HepG2 (cell line): ENCODE measurements around the gene TNFSF13. TPM values are rescaled to one million over a fixed set of nuclear protein-coding genes. Genes with fewer than 3 reads are reported as not detected.

ENCODE experiments used
- CCDC6 ChIP-seq: sonication (generic); formaldehyde crosslinking; IDR thresholded peaks from 2 replicates; pipeline ENCODE4 v1.8.1; 2022; ENCODE audit warnings: mild to moderate bottlenecking, missing genetic modification reagents, moderate library complexity
- CENPBD1 ChIP-seq: sonication (generic); formaldehyde crosslinking; IDR thresholded peaks from 2 replicates; pipeline ENCODE4 v1.8.0; 2022; ENCODE audit warnings: missing genetic modification reagents, low read depth, mild to moderate bottlenecking, borderline replicate concordance
- CHD4 ChIP-seq: fragments of 200-600 bp; sonication (generic); IDR thresholded peaks from 2 replicates; pipeline ENCODE4 v1.7.0; 2017; ENCODE audit warnings: mild to moderate bottlenecking, low read length, borderline replicate concordance
- GABPA ChIP-seq, 2 experiments: IDR thresholded peaks; 2 replicates each; pipeline ENCODE4 v1.6.1; 2011 to 2016; ENCODE audit warnings: low read depth in 2 of 2, low read length in 1 of 2, missing biosample characterization in 1 of 2, missing genetic modification characterization in 1 of 2
- GFI1 ChIP-seq: sonication (generic); formaldehyde crosslinking; IDR thresholded peaks from 2 replicates; pipeline ENCODE4 v1.5.0; 2020; ENCODE audit warnings: missing genetic modification reagents, mild to moderate bottlenecking, borderline replicate concordance
- GLMP ChIP-seq: sonication (generic); formaldehyde crosslinking; IDR thresholded peaks from 2 replicates; pipeline ENCODE4 v1.9.0; 2021; ENCODE audit warnings: missing genetic modification reagents, mild to moderate bottlenecking, borderline replicate concordance
- GZF1 ChIP-seq: sonication (generic); formaldehyde crosslinking; IDR thresholded peaks from 2 replicates; pipeline ENCODE4 v1.5.1; 2020; ENCODE audit warnings: mild to moderate bottlenecking, missing genetic modification reagents
- HDAC2 ChIP-seq: sonication (generic); formaldehyde crosslinking; IDR thresholded peaks from 2 replicates; pipeline ENCODE4 v1.4.0; 2020; ENCODE audit warnings: missing genetic modification reagents
- KAT8 ChIP-seq: IDR thresholded peaks from 2 replicates; pipeline ENCODE4 v1.6.1; 2016; ENCODE audit warnings: missing genetic modification reagents, missing compliant biosample characterization
- MIER3 ChIP-seq: IDR thresholded peaks from 2 replicates; pipeline ENCODE4 v1.6.1; 2016; ENCODE audit warnings: missing compliant biosample characterization, borderline replicate concordance
- PAF1 ChIP-seq: IDR thresholded peaks from 2 replicates; pipeline ENCODE4 v1.6.1; 2016; ENCODE audit warnings: missing genetic modification reagents, missing compliant biosample characterization
- POGZ ChIP-seq: sonication (generic); formaldehyde crosslinking; IDR thresholded peaks from 2 replicates; pipeline ENCODE4 v1.4.0; 2020; ENCODE audit warnings: mild to moderate bottlenecking, missing genetic modification reagents
- RARA ChIP-seq: IDR thresholded peaks from 2 replicates; pipeline ENCODE4 v1.6.1; 2016; ENCODE audit warnings: missing genetic modification reagents, missing compliant biosample characterization
- RORA ChIP-seq: sonication (generic); formaldehyde crosslinking; IDR thresholded peaks from 2 replicates; pipeline ENCODE4 v1.5.0; 2020; ENCODE audit warnings: mild to moderate bottlenecking, missing genetic modification reagents, moderate library complexity
- SMAD3 ChIP-seq: sonication (generic); formaldehyde crosslinking; IDR thresholded peaks from 2 replicates; pipeline ENCODE4 v1.4.0; 2020; ENCODE audit warnings: missing genetic modification reagents
- SP5 ChIP-seq: IDR thresholded peaks from 2 replicates; pipeline ENCODE4 v1.6.1; 2016; ENCODE audit warnings: low read depth, borderline replicate concordance
- SRY ChIP-seq: sonication (generic); formaldehyde crosslinking; IDR thresholded peaks from 2 replicates; pipeline ENCODE4 v1.8.0; 2022; ENCODE audit warnings: mild to moderate bottlenecking, missing genetic modification reagents
- ZBTB7A ChIP-seq: sonication (generic); formaldehyde crosslinking; IDR thresholded peaks from 2 replicates; pipeline ENCODE4 v1.8.0; 2022; ENCODE audit warnings: mild to moderate bottlenecking, missing genetic modification reagents
- ZBTB7B ChIP-seq: sonication (generic); formaldehyde crosslinking; IDR thresholded peaks from 2 replicates; pipeline ENCODE4 v1.4.0; 2020; ENCODE audit warnings: missing genetic modification reagents
- ZMYM4 ChIP-seq: sonication (generic); formaldehyde crosslinking; IDR thresholded peaks from 2 replicates; pipeline ENCODE4 v1.8.1; 2023; ENCODE audit warnings: mild to moderate bottlenecking, missing genetic modification reagents
- ZNF121 ChIP-seq: sonication (generic); formaldehyde crosslinking; IDR thresholded peaks from 2 replicates; pipeline ENCODE4 v1.5.0; 2020; ENCODE audit warnings: mild to moderate bottlenecking, missing genetic modification reagents
- ZNF264 ChIP-seq: sonication (generic); formaldehyde crosslinking; IDR thresholded peaks from 2 replicates; pipeline ENCODE4 v1.4.0; 2020; ENCODE audit warnings: missing genetic modification reagents
- ZNF367 ChIP-seq: sonication (generic); formaldehyde crosslinking; IDR thresholded peaks from 2 replicates; pipeline ENCODE4 v1.4.0; 2020; ENCODE audit warnings: missing genetic modification reagents, borderline replicate concordance
- ZNF451 ChIP-seq: sonication (generic); formaldehyde crosslinking; IDR thresholded peaks from 2 replicates; pipeline ENCODE4 v1.5.0; 2020; ENCODE audit warnings: mild to moderate bottlenecking, missing genetic modification reagents
- ZNF501 ChIP-seq: sonication (generic); formaldehyde crosslinking; IDR thresholded peaks from 2 replicates; pipeline ENCODE4 v1.5.1; 2020; ENCODE audit warnings: mild to moderate bottlenecking, moderate library complexity, missing genetic modification reagents
- ZNF557 ChIP-seq: sonication (generic); formaldehyde crosslinking; IDR thresholded peaks from 2 replicates; pipeline ENCODE4 v1.4.0; 2020; ENCODE audit warnings: missing genetic modification reagents
- ZNF776 ChIP-seq: sonication (generic); formaldehyde crosslinking; IDR thresholded peaks from 2 replicates; pipeline ENCODE4 v1.4.0; 2020; ENCODE audit warnings: mild to moderate bottlenecking, missing genetic modification reagents
- ZNF788 ChIP-seq: sonication (generic); formaldehyde crosslinking; IDR thresholded peaks from 2 replicates; pipeline ENCODE4 v1.5.0; 2020; ENCODE audit warnings: mild to moderate bottlenecking, missing genetic modification reagents, borderline replicate concordance
- ZNF816 ChIP-seq: sonication (generic); formaldehyde crosslinking; IDR thresholded peaks from 2 replicates; pipeline ENCODE4 v1.8.0; 2022; ENCODE audit warnings: missing genetic modification reagents, mild to moderate bottlenecking, borderline replicate concordance
- polyA plus RNA-seq, 8 experiments: library from polyadenylated mRNA; depleted of rRNA in 3 of 8; stranded (reverse) in 7 of 8; unstranded in 1 of 8; fragments of >200 nt; fragmentation: Illumina TruSeq in 4 of 8; extraction: Trizol in 4 of 8; gene quantifications; 2 replicates each; pipeline versions ENCODE4 v1.2.1 to v1.2.3, GENCODE V29; 2011 to 2016; ENCODE audit warnings: low read depth in 4 of 8, missing spikeins in 1 of 8, mixed read lengths in 1 of 8; ENCODE audit not compliant: insufficient read depth in 1 of 8
- total RNA-seq, 5 experiments: library from RNA; depleted of rRNA; stranded (reverse); fragments of >200 nt; fragmentation: Illumina TruSeq; extraction: Trizol; gene quantifications; 2 replicates each; pipeline ENCODE4 v1.2.3, GENCODE V29; 2016; ENCODE audit warnings: low read depth in 1 of 5

Gene TNFSF13
- total and polyA plus RNA-seq, 2 of the 13 experiments (the other 11 are each of a cell fraction or from before 2014, with no cell fraction given), result 2.5 to 3.3 TPM

- TF ChIP-seq GLMP (CRISPR knock-in tag), result no peak
- TF ChIP-seq MIER3 (CRISPR knock-in tag), result peak; percentile 62; the same call in 1 of the 2 replicates
- TF ChIP-seq ZNF776 (CRISPR knock-in tag), result no peak
- peak; percentile 88 for TF ChIP-seq ZNF451 (CRISPR knock-in tag)
- peak; percentile 59 for TF ChIP-seq GABPA (IDR thresholded peaks at IDR 0.05; ENCODE audit: low read depth, low read length)
- TF ChIP-seq GABPA (CRISPR knock-in tag; IDR thresholded peaks at IDR 0.05; ENCODE audit: low read depth), result peak; percentile 82
- TF ChIP-seq CCDC6, result peak; percentile 63; the same call in 1 of the 2 replicates
- no peak for TF ChIP-seq RORA
- TF ChIP-seq KAT8 (CRISPR knock-in tag), result peak; percentile 63
- TF ChIP-seq ZNF264 (CRISPR knock-in tag), result 0 out of 2 replicates have a peak, but pooled peaks have one; percentile 45
- TF ChIP-seq ZBTB7A (CRISPR knock-in tag), result peak; percentile 76; the same call in 1 of the 2 replicates
- no peak for TF ChIP-seq POGZ (CRISPR knock-in tag)
- no peak for TF ChIP-seq ZNF121
- TF ChIP-seq ZNF501 (CRISPR knock-in tag), result peak; percentile 36; the same call in 1 of the 2 replicates
- TF ChIP-seq ZMYM4 (CRISPR knock-in tag), result no peak
- TF ChIP-seq SMAD3, result peak; percentile 24; the same call in 1 of the 2 replicates
- no peak for TF ChIP-seq CHD4
- peak; percentile 71 for TF ChIP-seq ZBTB7B
- TF ChIP-seq ZNF557, result no peak
- peak; percentile 18; the same call in 1 of the 2 replicates for TF ChIP-seq GFI1 (CRISPR knock-in tag)
- peak; percentile 78; the same call in 1 of the 2 replicates for TF ChIP-seq ZNF788
- TF ChIP-seq CENPBD1 (CRISPR knock-in tag), result no peak; the same call in 1 of the 2 replicates
- peak; percentile 88; the same call in 1 of the 2 replicates for TF ChIP-seq PAF1 (CRISPR knock-in tag)
- peak; percentile 95 for TF ChIP-seq ZNF367
- TF ChIP-seq SRY (CRISPR knock-in tag), result peak; percentile 35; the same call in 1 of the 2 replicates
- TF ChIP-seq HDAC2 (CRISPR knock-in tag), result peak; percentile 46
- no peak for TF ChIP-seq GZF1 (CRISPR knock-in tag)
- peak; percentile 47; the same call in 1 of the 2 replicates for TF ChIP-seq ZNF816 (CRISPR knock-in tag)
- peak; percentile 33 for TF ChIP-seq RARA (CRISPR knock-in tag)
- TF ChIP-seq SP5 (CRISPR knock-in tag), result peak; percentile 72; the same call in 1 of the 2 replicates
These were observed 15.0 kb downstream of the TNFSF13 start (continued) for GRCh38 chr17:7573324-7574080.
